T-helper 2 cell treated with Interferon-gamma antibody and Interleukin-4, amounts not matched to agents 100 ng/mL and 5 ng/mL, for 36 hours (primary cell): Measurements from ENCODE around the gene FAM174B. TPM values are rescaled to one million over a fixed set of nuclear protein-coding genes. Genes with fewer than 3 reads are reported as not detected.

Source experiments
- intact Hi-C: fragments of 100-400 bp; cut with micrococcal nuclease; formaldehyde crosslinking; loops from one replicate; pipeline ENCODE4 v1.15.1; 2023
- total RNA-seq: library from RNA; stranded (reverse); gene quantifications from 2 replicates; pipeline ENCODE4 v1.2.3, GENCODE V29; 2022

Gene FAM174B
- total RNA-seq, 1 donor from 2014 or later = 2.7 TPM

- intact Hi-C loops = no loop called here
These were observed 11.4 kb downstream of the FAM174B start for GRCh38 chr15:92643849-92644815.

GRCh38 chr15:92638709-92639365 is 16.7 kb downstream of the FAM174B start:
- intact Hi-C loops = no loop called here

GRCh38 chr15:92638291-92638708 is 17.3 kb downstream of the FAM174B start:
- intact Hi-C loops = no loop called here

- intact Hi-C loops = no loop called here
These were observed 17.9 kb downstream of the FAM174B start for GRCh38 chr15:92637626-92638025.

GRCh38 chr15:92636908-92637481 is 18.6 kb downstream of the FAM174B start:
- intact Hi-C loops = no loop called here

GRCh38 chr15:92636401-92636907 is 19.1 kb downstream of the FAM174B start:
- intact Hi-C loops = no loop called here

- intact Hi-C loops = no loop called here
These were observed 20.8 kb downstream of the FAM174B start for GRCh38 chr15:92634671-92635201.

- intact Hi-C loops = no loop called here
These were observed 21.5 kb downstream of the FAM174B start for GRCh38 chr15:92634060-92634459.

GRCh38 chr15:92633418-92633817 is 22.2 kb downstream of the FAM174B start:
- intact Hi-C loops = no loop called here

GRCh38 chr15:92633001-92633400 is 22.6 kb downstream of the FAM174B start:
- intact Hi-C loops = no loop called here

- intact Hi-C loops = no loop called here
These were observed 23.9 kb downstream of the FAM174B start for GRCh38 chr15:92631721-92632120.

- intact Hi-C loops = no loop called here
These were observed 25.5 kb downstream of the FAM174B start for GRCh38 chr15:92629975-92630626.

- intact Hi-C loops = no loop called here
These were observed 26.1 kb downstream of the FAM174B start for GRCh38 chr15:92629276-92629974.

- intact Hi-C loops = no loop called here
These were observed 28.6 kb downstream of the FAM174B start for GRCh38 chr15:92627014-92627413.

- intact Hi-C loops = no loop called here
These were observed 30.2 kb downstream of the FAM174B start for GRCh38 chr15:92625251-92625980.

- intact Hi-C loops = no loop called here
These were observed 31.1 kb downstream of the FAM174B start for GRCh38 chr15:92624401-92624991.

- intact Hi-C loops = no loop called here
These were observed 32.1 kb downstream of the FAM174B start for GRCh38 chr15:92623435-92623834.

GRCh38 chr15:92621972-92622533 is 33.5 kb downstream of the FAM174B start:
- intact Hi-C loops = no loop called here

- intact Hi-C loops = no loop called here
These were observed 34.6 kb downstream of the FAM174B start for GRCh38 chr15:92620991-92621390.
